ENCODE results near the gene GLO1.
"Not testable (repeated sequence)": the region's sequence is repeated elsewhere in the genome, so short reads cannot be mapped to it uniquely, and the experiment has no call there.

The GLO1 gene

DNA sequence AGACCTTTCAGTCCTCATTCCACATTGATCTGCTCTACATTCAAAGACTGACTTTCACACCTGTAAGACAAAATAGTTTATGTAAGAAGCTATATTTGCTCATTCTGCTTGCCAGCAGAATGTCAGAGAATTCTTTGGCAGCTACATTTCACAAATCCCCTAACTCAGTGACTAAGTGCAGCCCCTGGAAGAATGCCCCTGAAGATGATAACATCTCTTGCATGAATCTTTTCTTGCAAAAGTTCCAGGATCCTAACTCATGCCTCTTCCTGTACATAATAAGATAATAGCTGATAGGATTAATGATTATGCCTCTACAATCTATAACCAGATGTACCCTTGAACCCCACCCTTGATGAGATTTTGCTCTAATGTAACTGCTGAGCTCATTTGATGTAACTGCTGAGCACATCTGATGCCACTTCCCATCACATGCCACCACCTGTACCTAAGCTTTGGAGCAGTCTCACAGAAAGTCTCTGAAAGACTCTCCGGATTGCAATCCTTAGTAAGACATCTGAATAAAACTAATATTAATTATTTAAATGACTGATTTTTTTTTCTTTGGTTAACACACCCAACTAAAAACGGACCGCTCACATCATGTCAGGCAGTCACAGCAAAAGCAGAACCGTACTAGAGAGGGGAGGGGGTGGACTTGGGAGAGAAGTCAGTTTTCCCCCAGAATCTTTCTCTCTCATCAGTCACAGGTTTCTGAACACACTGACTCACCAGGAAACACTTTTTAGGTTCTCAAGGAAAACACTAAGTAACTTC lies 11.5 kb upstream of the GLO1 start:
- H3K4me3 ChIP-seq: no peak overlapping the region
- no peak for TF ChIP-seq Cebpa-rat (IDR thresholded peaks at IDR 0.05)
- H3K4me1 ChIP-seq: peaks cover 0 to 21% (median 5%) of the 10 kb centered on the region in 10 experiments; a peak in 9 of 20 replicates
- H3K36me3 ChIP-seq: no peaks in the 10 kb centered on the region
- H4K20me1 ChIP-seq: no peaks in the 10 kb centered on the region
- H3K9me3 ChIP-seq (replicated peaks in 1 of 11): peaks cover 15 to 26% (median 20%) of the 10 kb centered on the region in 11 experiments
- H3K27ac ChIP-seq: no peak overlapping the region; a peak in 1 of 22 replicates
- H3K27me3 ChIP-seq: no peaks in the 10 kb centered on the region
- peak overlapping the region in 6 of 11 experiments; percentile 26 to 76 (median 54); a peak in 10 of 22 replicates for H3K4me2 ChIP-seq
- H3K9ac ChIP-seq: no peak overlapping the region

- no peaks in the 10 kb centered on the region for H3K36me3 ChIP-seq
- no peak for TF ChIP-seq Cebpa-rat (IDR thresholded peaks at IDR 0.05)
- H3K4me3 ChIP-seq: no peak overlapping the region
- H3K9me3 ChIP-seq (replicated peaks in 1 of 11): peaks cover 15 to 27% (median 20%) of the 10 kb centered on the region in 11 experiments
- peak overlapping the region in 7 of 11 experiments; percentile 19 to 76 (median 46); a peak in 12 of 22 replicates for H3K4me2 ChIP-seq
- H3K27ac ChIP-seq: peak overlapping the region in 5 of 11 experiments; percentile 6 to 73 (median 48); a peak in 6 of 22 replicates
- H3K9ac ChIP-seq: no peak overlapping the region; a peak in 1 of 22 replicates
- H4K20me1 ChIP-seq: no peaks in the 10 kb centered on the region
- no peaks in the 10 kb centered on the region for H3K27me3 ChIP-seq
- peaks cover 0 to 21% (median 5%) of the 10 kb centered on the region in 10 experiments; a peak in 9 of 20 replicates for H3K4me1 ChIP-seq
Measured at GRCh38 chr6:38713812-38714211, 10.9 kb upstream of the GLO1 start.

DNA sequence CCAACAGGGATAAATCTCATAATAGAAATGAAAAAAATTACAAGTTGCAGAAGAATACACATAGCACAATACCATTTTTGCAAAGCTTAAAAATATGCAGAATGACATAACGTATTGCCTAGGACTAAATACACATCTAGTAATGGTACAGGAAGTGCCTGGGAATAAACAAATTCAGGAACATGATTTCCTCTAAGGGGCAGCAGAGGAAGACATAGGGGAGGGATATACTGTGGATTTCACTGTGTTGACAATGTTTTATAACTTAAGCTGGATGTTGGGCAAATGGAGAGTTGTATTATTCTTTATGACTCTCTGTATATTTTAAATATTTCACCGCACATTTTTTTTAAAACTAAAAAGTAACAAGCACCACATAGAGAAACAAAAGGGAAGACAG lies 5.6 kb upstream of the GLO1 start:
- Histone ChIP-seq H3K4me1 (peaks cover 0 to 4% (median 2%) of the 10 kb centered on the region in 10 experiments; a peak in 12 of 20 replicates), H3K9ac (no peak overlapping the region), H3K9me3 (replicated peaks in 1 of 11) (peaks cover 15 to 22% (median 19%) of the 10 kb centered on the region in 11 experiments), H4K20me1 (no peaks in the 10 kb centered on the region), H3K4me3 (no peak overlapping the region), H3K27ac (no peak overlapping the region), H3K4me2 (no peak overlapping the region), H3K27me3 (no peaks in the 10 kb centered on the region), H3K36me3 (no peaks in the 10 kb centered on the region)
- TF ChIP-seq Cebpa-rat (IDR thresholded peaks at IDR 0.05): no peak

DNA sequence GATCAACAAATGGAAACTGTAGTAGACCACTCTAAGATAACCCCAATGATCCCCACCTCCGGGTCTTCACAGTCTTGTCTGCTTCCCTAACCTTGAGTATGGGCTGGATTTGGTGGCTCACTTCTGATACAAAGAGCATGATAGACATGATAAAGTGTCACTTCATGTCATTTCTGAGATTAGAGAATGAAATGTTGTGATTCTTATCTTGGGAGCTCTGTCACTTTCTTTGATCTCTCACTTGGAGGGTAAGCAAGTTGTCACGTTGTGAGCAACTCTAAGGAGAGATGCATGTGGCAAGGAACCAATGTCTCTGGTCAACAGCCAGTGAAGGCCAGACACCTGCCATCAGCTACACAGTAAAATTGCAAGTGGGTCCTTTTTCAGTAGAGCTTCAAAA lies 3.0 kb upstream of the GLO1 start:
- Histone ChIP-seq H3K4me1 (peaks cover 0 to 14% (median 5%) of the 10 kb centered on the region in 10 experiments; a peak in 10 of 20 replicates), H3K4me2 (no peak overlapping the region), H3K27ac (no peak overlapping the region), H4K20me1 (no peaks in the 10 kb centered on the region), H3K4me3 (no peak overlapping the region), H3K27me3 (no peaks in the 10 kb centered on the region), H3K9ac (no peak overlapping the region), H3K36me3 (peaks cover 2 to 9% (median 8%) of the 10 kb centered on the region in 11 experiments; a peak in 21 of 22 replicates), H3K9me3 (replicated peaks in 1 of 11) (peaks cover 18 to 30% (median 23%) of the 10 kb centered on the region in 11 experiments)
- TF ChIP-seq Cebpa-rat (IDR thresholded peaks at IDR 0.05): no peak

DNA sequence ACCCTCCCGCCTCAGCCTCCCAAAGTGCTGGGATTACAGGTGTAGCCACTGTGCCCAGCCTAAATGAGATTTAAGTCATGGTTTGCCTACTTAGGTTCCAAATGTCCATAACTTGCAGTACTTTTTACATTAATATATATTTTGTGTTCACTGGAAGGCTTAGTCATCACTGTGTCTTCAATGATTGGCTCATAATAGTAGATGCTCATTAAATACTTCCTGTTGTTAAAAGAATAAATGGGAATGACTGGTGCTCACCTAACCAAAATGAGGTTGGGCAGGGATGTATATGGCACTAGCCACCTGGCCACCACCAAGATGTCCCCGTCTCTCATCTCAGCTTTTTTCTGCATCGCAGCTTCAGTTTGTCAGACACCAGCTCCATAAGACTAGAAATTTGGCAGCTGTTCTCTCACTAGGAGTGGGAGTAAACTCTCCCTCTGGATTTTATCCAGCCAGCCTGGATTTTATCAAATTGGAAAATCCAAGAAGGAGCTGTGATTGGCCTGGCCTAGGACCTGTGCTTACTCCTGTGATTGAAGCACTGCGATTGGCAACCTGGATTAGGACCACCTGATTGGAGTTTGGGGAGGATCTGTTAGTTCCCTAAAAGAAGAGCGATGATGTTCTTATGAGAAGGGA lies 1.1 kb upstream of the GLO1 start:
- H4K20me1 ChIP-seq: no peaks in the 10 kb centered on the region
- no peak overlapping the region for H3K9ac ChIP-seq
- H3K4me3 ChIP-seq: no peak overlapping the region
- H3K9me3 ChIP-seq (replicated peaks in 1 of 11): peaks cover 22 to 32% (median 27%) of the 10 kb centered on the region in 11 experiments
- H3K4me2 ChIP-seq: no peak overlapping the region
- peaks cover 0 to 14% (median 5%) of the 10 kb centered on the region in 10 experiments; a peak in 10 of 20 replicates for H3K4me1 ChIP-seq
- peaks cover 14 to 27% (median 24%) of the 10 kb centered on the region in 11 experiments for H3K36me3 ChIP-seq
- TF ChIP-seq Cebpa-rat (IDR thresholded peaks at IDR 0.05): no peak
- no peaks in the 10 kb centered on the region for H3K27me3 ChIP-seq
- H3K27ac ChIP-seq: no peak overlapping the region

DNA sequence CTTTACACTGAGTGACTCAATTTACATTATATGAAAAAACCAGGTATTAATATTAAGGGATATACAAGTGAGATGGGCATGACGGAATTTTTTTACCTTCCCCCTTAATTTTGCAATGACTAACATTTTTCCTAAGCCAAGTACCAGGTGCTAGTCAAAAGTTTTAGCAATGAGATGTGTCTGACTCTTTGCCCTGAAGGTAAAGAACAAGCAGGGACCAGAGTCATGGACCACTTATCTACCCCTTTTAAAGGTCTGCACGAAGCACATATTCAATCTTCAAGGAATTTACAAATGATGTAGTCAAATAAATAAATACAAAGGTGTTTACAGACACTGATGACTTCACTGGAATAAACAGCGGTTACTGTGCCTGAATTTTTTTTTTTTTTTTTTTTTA lies 1.4 kb downstream of the GLO1 start:
- no peak for TF ChIP-seq Cebpa-rat (IDR thresholded peaks at IDR 0.05)
- peaks cover 28 to 53% (median 42%) of the 10 kb centered on the region in 11 experiments for H3K9me3 ChIP-seq (replicated peaks in 1 of 11)
- no peak overlapping the region for H3K9ac ChIP-seq
- H3K36me3 ChIP-seq: peaks cover 19 to 52% (median 40%) of the 10 kb centered on the region in 11 experiments
- no peak overlapping the region for H3K27ac ChIP-seq
- H4K20me1 ChIP-seq: peaks cover 0 to 16% (median 5%) of the 10 kb centered on the region in 11 experiments; a peak in 10 of 22 replicates
- H3K4me3 ChIP-seq: peak overlapping the region in 9 of 10 experiments; percentile 72 to 87 (median 80); a peak in 10 of 20 replicates
- peaks cover 0 to 14% (median 5%) of the 10 kb centered on the region in 10 experiments; a peak in 10 of 20 replicates for H3K4me1 ChIP-seq
- peak overlapping the region in 9 of 11 experiments; percentile 17 to 89 (median 84); a peak in 9 of 22 replicates for H3K4me2 ChIP-seq
- no peaks in the 10 kb centered on the region for H3K27me3 ChIP-seq

- not testable (repeated sequence) for H3K27me3 ChIP-seq, H3K9ac ChIP-seq, H3K4me2 ChIP-seq, H3K27ac ChIP-seq
- H3K4me3 ChIP-seq: 0 out of 20 replicates have a peak overlapping the region, but pooled peaks of 1 of the 10 experiments have one; percentile 5
- peaks cover 0 to 27% (median 9%) of the 10 kb centered on the region in 11 experiments; a peak in 11 of 22 replicates for H4K20me1 ChIP-seq
- H3K36me3 ChIP-seq: peaks cover 28 to 71% (median 51%) of the 10 kb centered on the region in 11 experiments
- H3K9me3 ChIP-seq (replicated peaks in 1 of 11): peaks cover 28 to 61% (median 55%) of the 10 kb centered on the region in 11 experiments
- H3K4me1 ChIP-seq: peaks cover 0 to 14% (median 5%) of the 10 kb centered on the region in 10 experiments; a peak in 10 of 20 replicates
Measured at GRCh38 chr6:38699702-38700101, 3.2 kb downstream of the GLO1 start.

DNA sequence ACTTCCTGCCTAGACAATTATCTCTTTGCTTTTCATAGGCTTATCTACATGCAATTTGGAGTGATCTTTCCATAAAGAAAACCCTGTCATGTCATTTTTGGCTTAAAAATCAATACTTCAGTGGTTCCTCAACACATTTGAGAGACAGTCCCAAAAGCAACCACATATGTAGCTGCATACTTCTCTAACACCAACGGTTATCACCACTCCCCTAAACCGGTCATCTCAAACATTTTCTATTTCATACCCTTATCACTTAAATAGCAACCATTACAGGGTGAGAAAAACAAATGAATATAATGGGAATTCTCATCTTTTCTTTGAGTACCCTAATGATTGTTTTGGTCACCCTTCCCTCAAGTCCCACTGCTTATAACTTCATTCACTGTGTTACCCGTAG lies 5.1 kb downstream of the GLO1 start:
- TF ChIP-seq Cebpa-rat (IDR thresholded peaks at IDR 0.05): no peak
- no peak overlapping the region for H3K27ac ChIP-seq
- H3K9me3 ChIP-seq (replicated peaks in 1 of 11): peaks cover 28 to 63% (median 56%) of the 10 kb centered on the region in 11 experiments
- H4K20me1 ChIP-seq: peaks cover 0 to 31% (median 9%) of the 10 kb centered on the region in 11 experiments; a peak in 11 of 22 replicates
- H3K27me3 ChIP-seq: no peaks in the 10 kb centered on the region
- peaks cover 28 to 78% (median 53%) of the 10 kb centered on the region in 11 experiments for H3K36me3 ChIP-seq
- H3K4me3 ChIP-seq: no peak overlapping the region
- H3K4me1 ChIP-seq: peaks cover 4 to 15% (median 6%) of the 10 kb centered on the region in 10 experiments; a peak in 9 of 20 replicates
- no peak overlapping the region for H3K9ac ChIP-seq
- H3K4me2 ChIP-seq: no peak overlapping the region

DNA sequence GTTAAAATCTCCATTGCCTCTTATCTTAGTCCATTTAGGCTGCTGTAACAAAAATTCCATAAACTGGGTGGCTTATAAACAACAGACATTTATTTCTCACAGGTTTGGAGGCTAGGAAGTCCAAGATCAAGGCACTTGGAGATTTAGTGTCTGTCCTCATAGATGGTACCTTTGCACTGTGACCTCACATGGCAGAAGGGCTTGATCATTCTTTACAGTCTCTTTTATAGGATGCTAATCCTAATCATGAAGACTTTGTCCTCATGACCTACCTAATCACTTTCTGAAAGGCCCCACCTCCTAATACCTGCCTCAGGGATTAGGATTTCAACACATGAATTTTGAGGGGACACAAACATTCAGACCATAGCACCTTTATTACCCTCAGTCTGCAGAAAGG lies 6.6 kb downstream of the GLO1 start:
- Histone ChIP-seq H4K20me1 (peaks cover 0 to 36% (median 9%) of the 10 kb centered on the region in 11 experiments; a peak in 11 of 22 replicates), H3K4me1 (peaks cover 0 to 17% (median 0%) of the 10 kb centered on the region in 10 experiments; a peak in 3 of 20 replicates), H3K27me3 (no peaks in the 10 kb centered on the region), H3K27ac (no peak overlapping the region), H3K36me3 (peaks cover 27 to 77% (median 50%) of the 10 kb centered on the region in 11 experiments), H3K4me2 (no peak overlapping the region), H3K9ac (no peak overlapping the region), H3K9me3 (replicated peaks in 1 of 11) (peaks cover 28 to 59% (median 48%) of the 10 kb centered on the region in 11 experiments), H3K4me3 (no peak overlapping the region)
- no peak for TF ChIP-seq Cebpa-rat (IDR thresholded peaks at IDR 0.05)
